Colon (tissue), 2 donors: ENCODE data around the gene BGN.

Experiments
- FAIRE-seq: peaks from 2 replicates; lab custom pipeline; 2012; peaks lifted over from hg19 to GRCh38; lab: Jason Lieb, UNC
- donor health status: control.
- donor health status: control.

Gene BGN

DNA sequence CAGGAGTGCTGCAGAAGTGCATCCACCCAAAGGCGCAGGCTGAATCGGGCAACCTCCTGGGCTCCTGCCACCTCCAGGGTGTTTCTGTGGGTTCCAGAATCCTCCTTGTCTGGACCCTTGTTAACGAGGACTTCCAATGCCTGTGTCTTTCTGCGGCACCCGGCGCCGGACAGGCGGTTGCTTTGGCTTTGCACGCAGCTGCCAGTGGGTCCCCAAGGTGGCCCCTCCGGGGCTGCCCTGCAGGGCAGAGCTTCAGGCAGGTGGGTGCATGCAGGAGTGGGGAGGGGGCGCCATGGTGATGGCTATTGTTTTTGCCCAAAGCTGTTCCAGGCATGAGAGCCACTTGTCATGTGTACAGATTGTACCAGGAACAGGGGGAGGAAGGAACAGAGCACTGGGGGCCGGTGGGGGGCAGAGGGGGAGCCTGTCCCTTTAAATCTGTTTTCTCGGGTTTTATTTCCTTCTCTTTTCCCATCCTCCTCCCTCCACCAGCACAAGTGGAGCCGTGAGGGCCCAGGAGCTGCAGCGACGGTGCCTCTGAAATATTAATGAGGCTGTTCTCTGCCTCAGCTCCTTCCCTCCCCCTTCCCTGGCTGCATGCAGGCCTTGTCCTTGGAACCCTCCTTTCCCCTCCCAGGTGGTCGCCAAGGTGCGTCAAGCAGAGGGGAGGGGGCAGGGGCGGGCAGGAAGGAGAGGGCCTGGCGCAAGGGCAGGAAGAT, 35.8 kb downstream of the BGN start:
- FAIRE-seq, result no peak

DNA sequence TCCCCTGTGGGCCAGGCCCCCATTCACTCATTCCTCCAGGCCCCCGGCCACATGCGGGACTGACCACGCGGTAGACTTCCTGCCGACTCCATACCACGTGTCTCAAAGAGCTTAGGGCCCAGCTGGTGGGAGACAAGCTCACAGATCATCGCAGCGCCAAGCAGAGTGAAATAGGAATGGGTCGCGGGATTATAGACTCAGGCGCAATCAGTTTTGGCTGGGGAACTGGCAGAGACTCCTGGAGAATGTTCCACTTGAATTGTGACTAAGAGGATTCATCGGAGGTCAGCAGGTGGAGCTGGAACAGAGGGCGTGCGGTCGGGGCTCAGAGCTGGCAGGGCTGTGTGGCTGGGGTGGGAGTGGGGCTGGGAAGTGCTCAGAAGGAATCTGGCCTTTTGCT, 38.3 kb downstream of the BGN start:
- no peak for FAIRE-seq

DNA sequence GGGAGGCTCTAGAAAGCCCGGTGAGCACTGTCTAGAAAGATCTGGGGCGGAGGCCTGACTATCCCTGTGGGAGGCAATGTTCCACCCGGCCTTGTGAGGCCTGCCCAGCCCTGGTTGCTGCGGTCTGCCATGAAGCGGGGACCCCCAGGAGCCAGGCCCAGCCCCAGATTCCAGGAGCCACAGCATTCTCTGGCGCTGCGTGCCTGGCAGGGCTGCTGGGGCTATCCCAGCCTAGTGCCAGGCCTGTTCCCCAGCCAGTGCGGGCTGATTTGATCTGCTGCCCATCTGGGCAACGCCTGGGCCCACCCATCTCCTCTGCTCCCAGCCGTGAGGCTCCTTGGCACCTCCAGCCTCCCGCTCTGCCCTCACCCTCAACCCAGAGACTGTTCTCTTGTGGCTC, 42.3 kb downstream of the BGN start:
- no peak for FAIRE-seq

DNA sequence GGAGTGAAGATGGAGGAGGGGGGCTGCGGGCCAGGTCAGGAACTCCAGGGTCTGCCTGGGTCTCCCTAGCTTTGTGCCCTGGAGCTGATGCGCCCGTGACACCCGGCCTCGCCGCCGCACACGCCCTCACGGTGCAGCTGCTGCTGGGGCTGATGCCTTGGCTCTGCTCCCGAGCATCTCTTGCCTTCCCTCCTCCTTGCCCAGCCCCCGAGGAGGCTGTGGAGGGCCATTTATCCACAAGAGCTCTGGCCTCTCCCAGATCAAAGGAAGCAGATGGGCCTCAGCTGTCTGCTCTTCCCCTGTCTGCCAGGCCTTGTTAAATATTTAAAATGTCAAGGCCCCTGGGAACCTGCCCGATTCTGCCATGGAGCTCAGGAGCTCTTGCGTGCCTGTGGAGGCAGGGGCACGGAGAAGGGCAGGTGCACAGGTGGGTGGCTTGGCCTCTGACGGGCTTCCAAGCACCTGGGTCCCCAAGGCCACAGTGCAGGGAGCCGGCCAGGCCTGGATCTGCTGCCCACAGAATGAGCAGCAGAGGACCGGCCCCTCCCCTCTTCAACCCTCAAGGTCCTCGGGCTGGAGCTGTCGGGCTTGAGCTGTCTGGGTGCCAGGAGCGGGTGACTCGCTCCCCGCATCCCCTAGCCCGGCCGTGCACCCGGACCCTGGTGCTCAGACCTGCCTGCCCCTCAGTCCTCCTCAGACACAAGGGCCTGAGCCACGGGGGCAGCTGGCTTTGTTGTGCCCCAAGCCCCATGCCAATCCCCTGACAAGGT, 42.9 kb downstream of the BGN start:
- no peak for FAIRE-seq

GRCh38 chrX:153538424-153538823, 43.6 kb downstream of the BGN start:
- no peak for FAIRE-seq

GRCh38 chrX:153539171-153539978, 44.6 kb downstream of the BGN start:
- no peak for FAIRE-seq

DNA sequence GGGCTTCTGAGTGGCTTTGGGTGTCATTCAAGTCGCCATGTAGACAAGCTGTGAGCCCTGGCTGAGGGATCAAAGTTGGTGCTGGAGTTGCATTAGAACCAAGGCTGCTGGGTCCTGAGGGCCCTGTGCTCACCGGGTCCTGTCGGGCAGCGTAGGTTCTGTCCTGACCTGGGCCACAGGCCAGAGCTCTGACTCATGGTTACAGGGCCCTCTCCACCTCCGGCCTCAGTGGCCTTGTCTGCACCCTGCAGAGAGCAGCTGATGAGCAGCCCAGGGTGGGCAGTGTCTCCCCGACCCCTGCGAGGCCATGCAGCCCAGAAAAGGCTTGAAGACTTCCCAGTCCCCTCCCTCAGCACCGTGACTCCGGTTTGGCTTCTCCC, 45.2 kb downstream of the BGN start:
- FAIRE-seq, result no peak

DNA sequence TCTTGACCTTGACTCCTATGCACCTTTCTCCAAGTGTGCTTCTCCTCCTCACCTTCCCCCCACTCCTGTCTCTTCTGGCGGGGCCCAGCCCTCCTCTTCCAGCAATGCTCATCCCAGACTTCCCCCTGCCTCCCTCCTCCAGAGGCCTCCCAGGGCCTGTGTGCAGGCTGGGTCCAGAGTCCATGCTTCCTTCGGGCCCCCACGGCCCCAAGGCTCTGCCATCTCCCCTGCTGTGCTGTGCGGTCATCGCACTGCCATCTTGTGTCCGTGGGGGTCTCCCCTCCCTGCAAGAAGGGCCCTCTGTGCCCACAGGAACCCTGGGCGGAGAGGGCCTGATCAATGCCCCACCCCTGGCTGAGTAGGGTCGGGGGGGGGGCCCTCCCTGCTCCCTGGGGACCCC, 49.9 kb downstream of the BGN start:
- FAIRE-seq, result no peak

- FAIRE-seq, result no peak
Measured at GRCh38 chrX:153546386-153546785, 51.6 kb downstream of the BGN start.

- FAIRE-seq, result no peak
Measured at GRCh38 chrX:153547195-153547594, 52.4 kb downstream of the BGN start.

DNA sequence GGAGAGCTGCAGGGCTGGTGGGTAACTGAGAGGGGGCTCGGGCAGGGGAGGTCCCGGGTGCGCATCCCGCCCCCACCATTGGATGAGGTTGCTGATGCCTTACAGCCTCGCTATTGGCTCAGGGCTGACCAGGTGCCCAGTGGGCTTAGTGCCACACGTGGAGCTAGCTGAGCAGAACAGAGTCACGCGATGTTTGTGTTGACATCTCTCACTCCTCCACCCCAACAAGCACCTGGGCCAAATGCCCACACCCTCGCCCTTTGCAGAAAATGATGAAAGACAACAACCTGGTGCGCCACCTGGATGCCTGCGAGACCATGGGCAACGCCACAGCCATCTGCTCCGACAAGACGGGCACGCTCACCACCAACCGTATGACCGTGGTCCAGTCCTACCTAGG, 54.5 kb downstream of the BGN start:
- FAIRE-seq, result no peak

DNA sequence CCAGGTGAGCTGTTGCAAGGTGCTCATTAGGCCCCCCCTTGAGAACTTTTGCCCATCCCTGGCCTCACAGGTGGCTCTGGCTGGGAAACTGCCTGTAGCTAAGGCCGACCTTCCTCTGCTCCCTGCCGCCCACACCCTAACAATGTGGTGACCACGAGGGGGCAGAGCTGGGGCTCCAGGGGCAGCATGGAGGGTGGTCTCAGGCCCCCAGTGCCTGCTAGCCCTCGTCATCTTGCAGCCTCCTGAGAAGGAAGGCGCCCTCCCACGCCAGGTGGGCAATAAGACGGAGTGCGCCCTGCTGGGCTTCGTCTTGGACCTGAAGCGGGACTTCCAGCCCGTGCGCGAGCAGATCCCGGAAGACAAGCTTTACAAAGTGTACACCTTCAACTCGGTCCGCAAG, 55.0 kb downstream of the BGN start:
- FAIRE-seq, result no peak

GRCh38 chrX:153551135-153551534, 56.4 kb downstream of the BGN start:
- FAIRE-seq, result no peak

GRCh38 chrX:153554519-153555167, 59.9 kb downstream of the BGN start:
- no peak for FAIRE-seq

DNA sequence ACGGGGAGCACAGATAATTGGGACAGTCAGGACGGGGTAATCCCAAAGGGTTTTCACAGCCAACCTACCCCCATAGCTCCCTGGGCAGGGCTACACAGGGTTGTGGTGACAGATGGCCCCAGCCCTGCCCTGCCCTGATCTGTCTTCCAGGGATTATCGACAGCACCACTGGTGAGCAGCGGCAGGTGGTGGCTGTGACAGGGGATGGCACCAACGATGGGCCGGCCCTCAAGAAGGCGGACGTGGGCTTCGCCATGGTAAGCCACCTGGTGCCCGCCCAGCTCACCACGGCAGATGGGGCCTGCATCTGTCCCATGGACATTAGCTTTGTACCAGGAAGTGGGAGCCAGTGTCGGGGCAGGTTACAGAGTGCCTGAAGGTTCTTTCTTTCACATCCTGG, 62.0 kb downstream of the BGN start:
- FAIRE-seq, result no peak

- no peak for FAIRE-seq
Measured at GRCh38 chrX:153557618-153558355, 63.0 kb downstream of the BGN start.
